ENCODE data around the gene ARHGAP36.
A peak's percentile ranks its signal among the peaks of the same experiment; 100 is the strongest.

The ARHGAP36 gene

GRCh38 chrX:131058136-131058868 is at the start of gene ARHGAP36:
Gene ARHGAP36, plus strand, starts transcription at chrX:131058346. Its CDS starts 23,320 bp downstream, at chrX:131081666.
- no peak for DNase-seq

- no peak for DNase-seq
Measured at GRCh38 chrX:131010186-131010585, 48.0 kb upstream of the ARHGAP36 start.

GRCh38 chrX:131025336-131025735 is 32.8 kb upstream of the ARHGAP36 start:
- no peak for DNase-seq

GRCh38 chrX:131032354-131033230 is 25.6 kb upstream of the ARHGAP36 start:
- no peak for DNase-seq

GRCh38 chrX:131034063-131034462 is 24.1 kb upstream of the ARHGAP36 start:
- no peak for DNase-seq

- no peak for DNase-seq
Measured at GRCh38 chrX:131040781-131041180, 17.4 kb upstream of the ARHGAP36 start.

- DNase-seq = no peak
Measured at GRCh38 chrX:131041667-131042066, 16.5 kb upstream of the ARHGAP36 start.

- no peak for DNase-seq
Measured at GRCh38 chrX:131045726-131046125, 12.4 kb upstream of the ARHGAP36 start.

- no peak for DNase-seq
Measured at GRCh38 chrX:131046596-131046995, 11.6 kb upstream of the ARHGAP36 start.

- DNase-seq = no peak
Measured at GRCh38 chrX:131047180-131047579, 11.0 kb upstream of the ARHGAP36 start.

GRCh38 chrX:131053076-131053475 is 5.1 kb upstream of the ARHGAP36 start:
- no peak for DNase-seq

- DNase-seq = no peak
Measured at GRCh38 chrX:131054906-131055305, 3.2 kb upstream of the ARHGAP36 start.

- no peak for DNase-seq
Measured at GRCh38 chrX:131057706-131058105, 440 bp upstream of the ARHGAP36 start.

GRCh38 chrX:131059246-131059645 is 1.1 kb downstream of the ARHGAP36 start:
- no peak for DNase-seq

GRCh38 chrX:131060147-131060546 is 2.0 kb downstream of the ARHGAP36 start:
- no peak for DNase-seq

GRCh38 chrX:131061306-131061705 is 3.2 kb downstream of the ARHGAP36 start:
- DNase-seq = no peak

- DNase-seq = no peak
Measured at GRCh38 chrX:131063613-131064012, 5.5 kb downstream of the ARHGAP36 start.

- no peak for DNase-seq
Measured at GRCh38 chrX:131066237-131066636, 8.1 kb downstream of the ARHGAP36 start.

- DNase-seq = no peak
Measured at GRCh38 chrX:131067216-131067615, 9.1 kb downstream of the ARHGAP36 start.

- DNase-seq = no peak
Measured at GRCh38 chrX:131067846-131068745, 9.9 kb downstream of the ARHGAP36 start.

GRCh38 chrX:131068945-131069719 is 11.0 kb downstream of the ARHGAP36 start:
- peak; percentile 2 for DNase-seq
